HepG2 (cell line): ENCODE measurements around the gene WARS2. TPM values are rescaled to one million over a fixed set of nuclear protein-coding genes. Genes with fewer than 3 reads are reported as not detected.

Experiments
- ATAC-seq: fragments of 200-7000 bp; cut with Tn5 transposase; 3 replicates; pipeline ENCODE4 v1.9.1; 2020; ENCODE audit warnings: mild to moderate bottlenecking, moderate library complexity
- BruUV-seq: library from RNA; stranded (reverse); fragments of 400-500 nt; replicated peaks from 2 replicates; lab custom pipeline; 2021; lab: Mats Ljungman, UMichigan
- CTCF ChIA-PET: fragments of 300-600 bp; formaldehyde crosslinking; extraction: SDS; loops from one replicate; lab custom pipeline; 2021; ENCODE audit warnings: low total read pairs, inconsistent platforms, low intra/inter-chr PET ratio; lab: Yijun Ruan, JAX
- POLR2A ChIA-PET: fragments of 350-600 bp; sonication (Branson Sonifier 250); formaldehyde crosslinking; loops from one replicate; lab custom pipeline; 2020; ENCODE audit warnings: antibody characterized with exemption, inconsistent platforms; lab: Yijun Ruan, JAX
- DNase-seq: peaks from one replicate; pipeline ENCODE4 v3.0.0-alpha.2; 2015; ENCODE audit warnings: low spot score
- FAIRE-seq: peaks from 3 replicates; lab custom pipeline; 2011; peaks lifted over from hg19 to GRCh38; lab: Jason Lieb, UNC
- H2AFZ ChIP-seq: one replicate; pipeline ENCODE4 v1.6.1; 2011; ENCODE audit warnings: low read length, inconsistent platforms
- H3K27ac ChIP-seq: fragments of 300-600 bp; 3 replicates; pipeline ENCODE4 v1.8.0; 2011; ENCODE audit warnings: mixed run types, mild to moderate bottlenecking, mixed read lengths, low read length, inconsistent platforms; ENCODE audit not compliant: insufficient read depth; ENCODE audit errors: extremely low read length
- H3K27me3 ChIP-seq, 2 experiments: fragments of 200-600 bp in 1 of 2; 2 replicates in 1 of 2; 3 replicates in 1 of 2; pipeline versions ENCODE4 v1.6.0 to v1.8.0; 2011; ENCODE audit warnings: low read length in 2 of 2, mild to moderate bottlenecking in 2 of 2, moderate library complexity in 2 of 2, inconsistent platforms in 1 of 2; ENCODE audit not compliant: insufficient read depth in 2 of 2, control insufficient read depth in 1 of 2
- H3K36me3 ChIP-seq, 2 experiments: fragments of 200-600 bp in 1 of 2; replicated peaks in 1 of 2; 2 replicates in 1 of 2; 3 replicates in 1 of 2; pipeline versions ENCODE4 v1.5.1 to v1.8.0; 2011; ENCODE audit warnings: low read length in 2 of 2, inconsistent platforms in 1 of 2; ENCODE audit not compliant: insufficient read depth in 2 of 2, control insufficient read depth in 1 of 2
- H3K4me1 ChIP-seq: 2 replicates; pipeline ENCODE4 v1.5.1; 2012; ENCODE audit warnings: low read length, inconsistent platforms; ENCODE audit not compliant: insufficient read depth
- H3K4me2 ChIP-seq: 2 replicates; pipeline ENCODE4 v1.6.0; 2011; ENCODE audit warnings: low read depth, low read length, inconsistent platforms
- H3K4me3 ChIP-seq, 3 experiments: fragments of 200-600 bp in 1 of 3; sonication (generic), shearing (Covaris generic) in 1 of 3; replicated peaks in 1 of 3; 2 replicates each; pipeline ENCODE4 v1.5.1; 2011 to 2016; ENCODE audit warnings: low read length in 3 of 3, inconsistent platforms in 2 of 3, low read depth in 2 of 3, mild to moderate bottlenecking in 2 of 3, control low read depth in 1 of 3, mixed read lengths in 1 of 3; ENCODE audit not compliant: insufficient read depth in 1 of 3
- H3K79me2 ChIP-seq: one replicate; pipeline ENCODE4 v1.6.1; 2011; ENCODE audit warnings: low read length, inconsistent platforms; ENCODE audit not compliant: insufficient read depth
- H3K9ac ChIP-seq: 2 replicates; pipeline ENCODE4 v1.6.0; 2011; ENCODE audit warnings: mild to moderate bottlenecking, low read depth, low read length, inconsistent platforms; ENCODE audit not compliant: insufficient read depth
- H3K9me3 ChIP-seq: 2 replicates; pipeline ENCODE4 v1.5.1; 2012; ENCODE audit warnings: mild to moderate bottlenecking, low read length
- H4K20me1 ChIP-seq: 2 replicates; pipeline ENCODE4 v1.6.0; 2011; ENCODE audit warnings: inconsistent platforms, mild to moderate bottlenecking, low read length, moderate library complexity; ENCODE audit not compliant: insufficient read depth
- DNMT3B ChIP-seq: conservative IDR thresholded peaks from 2 replicates; pipeline ENCODE4 v1.6.1; 2016; ENCODE audit warnings: missing biosample characterization, control low read depth
- FOXA3 ChIP-seq: IDR thresholded peaks from 2 replicates; pipeline ENCODE4 v1.6.1; 2016; ENCODE audit warnings: missing genetic modification reagents, missing compliant biosample characterization
- HDAC1 ChIP-seq: sonication (generic); formaldehyde crosslinking; IDR thresholded peaks from 2 replicates; pipeline ENCODE4 v1.5.1; 2020; ENCODE audit warnings: mild to moderate bottlenecking, missing genetic modification reagents
- REL ChIP-seq: sonication (generic); formaldehyde crosslinking; conservative IDR thresholded peaks from 2 replicates; pipeline ENCODE4 v1.8.0; 2022; ENCODE audit warnings: mild to moderate bottlenecking, missing genetic modification reagents, moderate library complexity
- SRY ChIP-seq: sonication (generic); formaldehyde crosslinking; IDR thresholded peaks from 2 replicates; pipeline ENCODE4 v1.8.0; 2022; ENCODE audit warnings: mild to moderate bottlenecking, missing genetic modification reagents
- WGBS: methylation state at CpG from one replicate; pipeline ENCODE4 v1.1.6; 2017; ENCODE audit warnings: low lambda C conversion rate; 5-methylcytosine and 5-hydroxymethylcytosine counted together
- in situ Hi-C: cut with HindIII; loops from 2 replicates; pipeline ENCODE4 v1.10.0; 2017; ENCODE audit warnings: low pct_unique_long_range_greater_than_20kb; ENCODE audit not compliant: extremely low pct_ligation_motif_present
- intact Hi-C: fragments of 100-400 bp; cut with micrococcal nuclease; formaldehyde crosslinking; loops from one replicate; pipeline ENCODE4 v1.10.0; 2022; ENCODE audit not compliant: unreplicated experiment
- polyA plus RNA-seq, 8 experiments: library from polyadenylated mRNA; depleted of rRNA in 3 of 8; stranded (reverse) in 7 of 8; unstranded in 1 of 8; fragments of >200 nt; fragmentation: Illumina TruSeq in 4 of 8; extraction: Trizol in 4 of 8; gene quantifications; 2 replicates each; pipeline versions ENCODE4 v1.2.1 to v1.2.3, GENCODE V29; 2011 to 2016; ENCODE audit warnings: low read depth in 4 of 8, missing spikeins in 1 of 8, mixed read lengths in 1 of 8; ENCODE audit not compliant: insufficient read depth in 1 of 8
- total RNA-seq, 5 experiments: library from RNA; depleted of rRNA; stranded (reverse); fragments of >200 nt; fragmentation: Illumina TruSeq; extraction: Trizol; gene quantifications; 2 replicates each; pipeline ENCODE4 v1.2.3, GENCODE V29; 2016; ENCODE audit warnings: low read depth in 1 of 5
- TF ChIP-seq, protein P1 (sequence below): sonication (generic); formaldehyde crosslinking; IDR thresholded peaks from 2 replicates; pipeline ENCODE4 v1.4.0; 2020; ENCODE audit warnings: mild to moderate bottlenecking, missing genetic modification reagents
- TF ChIP-seq, protein P2 (sequence below): IDR thresholded peaks from 2 replicates; pipeline ENCODE4 v1.6.1; 2016; ENCODE audit warnings: missing biosample characterization, missing genetic modification reagents, low read depth
- TF ChIP-seq, protein P3 (sequence below): sonication (generic); formaldehyde crosslinking; IDR thresholded peaks from 2 replicates; pipeline ENCODE4 v1.5.1; 2020; ENCODE audit warnings: missing genetic modification reagents, mild to moderate bottlenecking, borderline replicate concordance
- TF ChIP-seq, protein P4 (sequence below): sonication (generic); formaldehyde crosslinking; conservative IDR thresholded peaks from 2 replicates; pipeline ENCODE4 v1.4.0; 2020; ENCODE audit warnings: missing genetic modification reagents
- TF ChIP-seq, protein P5 (sequence below): sonication (generic); formaldehyde crosslinking; conservative IDR thresholded peaks from 2 replicates; pipeline ENCODE4 v1.8.0; 2022; ENCODE audit warnings: mild to moderate bottlenecking, moderate library complexity, missing genetic modification reagents

Gene WARS2
- total and polyA plus RNA-seq, 2 of the 13 experiments (the other 11 are each of a cell fraction or from before 2014, with no cell fraction given): 12.4 to 18.8 TPM

DNA sequence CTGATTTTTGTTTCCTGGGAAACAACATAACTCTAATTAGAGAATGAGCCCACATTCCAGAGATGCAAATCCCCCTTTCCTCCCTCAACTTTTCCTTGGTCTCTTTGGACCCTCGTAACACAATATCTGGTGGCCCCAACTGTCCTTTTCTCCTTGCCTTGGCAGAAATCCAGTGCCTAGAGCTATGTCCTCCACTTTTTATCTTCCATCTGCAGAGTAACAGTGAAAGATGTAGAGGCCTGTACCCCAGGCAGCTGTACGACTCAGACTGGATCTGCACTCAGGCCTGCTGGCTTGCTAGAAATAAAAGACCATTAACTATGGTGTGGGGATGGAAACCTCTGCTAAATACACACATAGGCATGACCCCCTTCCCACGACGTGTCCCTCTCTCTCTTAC lies 72.0 kb downstream of the WARS2 start:
- CTCF ChIA-PET: no interaction called here
- 90% methylated on average over 4 of the region's 4 CpGs for WGBS
- TF ChIP-seq HDAC1 (CRISPR knock-in tag) (no peak), DNMT3B (no peak), FOXA3 (no peak), SRY (no peak), REL (no peak)
- TF ChIP-seq, protein P1, sequence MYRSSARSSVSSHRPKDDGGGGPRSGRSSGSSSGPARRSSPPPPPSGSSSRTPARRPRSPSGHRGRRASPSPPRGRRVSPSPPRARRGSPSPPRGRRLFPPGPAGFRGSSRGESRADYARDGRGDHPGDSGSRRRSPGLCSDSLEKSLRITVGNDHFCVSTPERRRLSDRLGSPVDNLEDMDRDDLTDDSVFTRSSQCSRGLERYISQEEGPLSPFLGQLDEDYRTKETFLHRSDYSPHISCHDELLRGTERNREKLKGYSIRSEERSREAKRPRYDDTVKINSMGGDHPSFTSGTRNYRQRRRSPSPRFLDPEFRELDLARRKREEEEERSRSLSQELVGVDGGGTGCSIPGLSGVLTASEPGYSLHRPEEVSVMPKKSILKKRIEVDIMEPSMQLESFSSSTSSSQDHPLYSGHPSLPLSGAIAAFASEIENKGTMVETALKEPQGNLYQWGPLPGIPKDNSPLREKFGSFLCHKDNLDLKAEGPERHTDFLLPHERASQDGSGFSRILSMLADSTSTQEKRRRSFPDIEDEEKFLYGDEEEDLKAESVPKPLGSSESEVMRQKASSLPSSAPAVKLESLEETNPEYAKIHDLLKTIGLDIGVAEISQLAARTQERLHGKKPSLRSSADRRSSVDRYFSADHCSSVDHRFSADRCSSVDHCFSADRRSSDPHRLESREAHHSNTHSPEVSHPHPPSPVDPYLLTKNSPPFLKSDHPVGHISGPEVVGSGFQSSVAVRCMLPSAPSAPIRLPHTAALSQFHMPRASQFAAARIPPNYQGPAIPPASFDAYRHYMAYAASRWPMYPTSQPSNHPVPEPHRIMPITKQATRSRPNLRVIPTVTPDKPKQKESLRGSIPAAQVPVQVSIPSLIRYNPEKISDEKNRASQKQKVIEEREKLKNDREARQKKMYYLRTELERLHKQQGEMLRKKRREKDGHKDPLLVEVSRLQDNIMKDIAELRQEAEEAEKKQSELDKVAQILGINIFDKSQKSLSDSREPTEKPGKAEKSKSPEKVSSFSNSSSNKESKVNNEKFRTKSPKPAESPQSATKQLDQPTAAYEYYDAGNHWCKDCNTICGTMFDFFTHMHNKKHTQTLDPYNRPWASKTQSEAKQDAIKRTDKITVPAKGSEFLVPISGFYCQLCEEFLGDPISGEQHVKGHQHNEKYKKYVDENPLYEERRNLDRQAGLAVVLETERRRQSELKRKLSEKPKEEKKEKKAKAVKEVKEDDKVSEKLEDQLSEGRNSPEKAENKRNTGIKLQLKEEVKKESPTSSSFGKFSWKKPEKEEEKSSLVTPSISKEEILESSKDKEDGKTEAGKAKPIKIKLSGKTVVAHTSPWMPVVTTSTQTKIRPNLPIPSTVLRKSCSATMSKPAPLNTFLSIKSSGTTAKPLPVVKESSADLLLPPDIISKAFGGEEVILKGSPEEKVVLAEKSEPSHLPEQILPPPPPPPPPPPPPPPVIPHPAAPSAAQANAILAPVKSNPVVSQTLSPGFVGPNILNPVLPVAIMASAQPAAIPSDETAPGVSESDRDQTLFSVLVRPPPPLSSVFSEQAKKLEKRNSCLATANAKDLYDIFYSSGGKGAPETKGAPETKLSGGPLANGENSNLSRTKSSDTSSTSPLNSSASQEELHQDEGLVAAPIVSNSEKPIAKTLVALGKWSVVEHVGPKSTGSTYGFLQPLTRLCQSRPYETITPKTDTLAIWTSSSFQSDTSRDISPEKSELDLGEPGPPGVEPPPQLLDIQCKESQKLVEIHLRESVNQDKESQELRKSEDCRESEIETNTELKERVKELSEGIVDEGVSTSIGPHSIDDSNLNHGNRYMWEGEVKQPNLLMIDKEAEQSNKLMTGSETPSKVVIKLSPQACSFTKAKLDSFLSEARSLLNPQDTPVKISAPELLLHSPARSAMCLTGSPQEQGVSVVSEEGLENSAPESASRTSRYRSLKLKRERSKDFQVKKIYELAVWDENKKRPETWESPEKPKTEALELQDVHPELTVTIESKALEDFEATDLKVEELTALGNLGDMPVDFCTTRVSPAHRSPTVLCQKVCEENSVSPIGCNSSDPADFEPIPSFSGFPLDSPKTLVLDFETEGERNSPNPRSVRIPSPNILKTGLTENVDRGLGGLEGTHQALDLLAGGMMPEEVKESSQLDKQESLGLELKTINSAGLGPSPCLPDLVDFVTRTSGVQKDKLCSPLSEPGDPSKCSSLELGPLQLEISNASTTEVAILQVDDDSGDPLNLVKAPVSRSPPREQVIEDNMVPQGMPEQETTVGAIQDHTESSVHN (CRISPR knock-in tag): no peak
- TF ChIP-seq, protein P2, sequence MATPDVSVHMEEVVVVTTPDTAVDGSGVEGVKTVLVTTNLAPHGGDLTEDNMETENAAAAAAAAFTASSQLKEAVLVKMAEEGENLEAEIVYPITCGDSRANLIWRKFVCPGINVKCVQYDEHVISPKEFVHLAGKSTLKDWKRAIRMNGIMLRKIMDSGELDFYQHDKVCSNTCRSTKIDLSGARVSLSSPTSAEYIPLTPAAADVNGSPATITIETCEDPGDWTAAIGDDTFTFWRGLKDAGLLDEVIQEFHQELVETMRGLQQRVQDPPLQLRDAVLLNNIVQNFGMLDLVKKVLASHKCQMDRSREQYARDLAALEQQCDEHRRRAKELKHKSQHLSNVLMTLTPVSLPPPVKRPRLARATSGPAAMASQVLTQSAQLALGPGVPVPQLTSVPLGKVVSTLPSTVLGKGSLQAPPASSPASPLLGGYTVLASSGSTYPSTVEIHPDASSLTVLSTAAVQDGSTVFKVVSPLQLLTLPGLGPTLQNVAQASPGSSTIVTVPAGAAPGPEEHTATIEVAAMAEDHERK (CRISPR knock-in tag): no peak
- TF ChIP-seq, protein P3, sequence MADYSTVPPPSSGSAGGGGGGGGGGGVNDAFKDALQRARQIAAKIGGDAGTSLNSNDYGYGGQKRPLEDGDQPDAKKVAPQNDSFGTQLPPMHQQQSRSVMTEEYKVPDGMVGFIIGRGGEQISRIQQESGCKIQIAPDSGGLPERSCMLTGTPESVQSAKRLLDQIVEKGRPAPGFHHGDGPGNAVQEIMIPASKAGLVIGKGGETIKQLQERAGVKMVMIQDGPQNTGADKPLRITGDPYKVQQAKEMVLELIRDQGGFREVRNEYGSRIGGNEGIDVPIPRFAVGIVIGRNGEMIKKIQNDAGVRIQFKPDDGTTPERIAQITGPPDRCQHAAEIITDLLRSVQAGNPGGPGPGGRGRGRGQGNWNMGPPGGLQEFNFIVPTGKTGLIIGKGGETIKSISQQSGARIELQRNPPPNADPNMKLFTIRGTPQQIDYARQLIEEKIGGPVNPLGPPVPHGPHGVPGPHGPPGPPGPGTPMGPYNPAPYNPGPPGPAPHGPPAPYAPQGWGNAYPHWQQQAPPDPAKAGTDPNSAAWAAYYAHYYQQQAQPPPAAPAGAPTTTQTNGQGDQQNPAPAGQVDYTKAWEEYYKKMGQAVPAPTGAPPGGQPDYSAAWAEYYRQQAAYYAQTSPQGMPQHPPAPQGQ (CRISPR knock-in tag): no peak
- TF ChIP-seq, protein P4, sequence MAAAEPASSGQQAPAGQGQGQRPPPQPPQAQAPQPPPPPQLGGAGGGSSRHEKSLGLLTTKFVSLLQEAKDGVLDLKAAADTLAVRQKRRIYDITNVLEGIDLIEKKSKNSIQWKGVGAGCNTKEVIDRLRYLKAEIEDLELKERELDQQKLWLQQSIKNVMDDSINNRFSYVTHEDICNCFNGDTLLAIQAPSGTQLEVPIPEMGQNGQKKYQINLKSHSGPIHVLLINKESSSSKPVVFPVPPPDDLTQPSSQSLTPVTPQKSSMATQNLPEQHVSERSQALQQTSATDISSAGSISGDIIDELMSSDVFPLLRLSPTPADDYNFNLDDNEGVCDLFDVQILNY (CRISPR knock-in tag): no peak
- TF ChIP-seq, protein P5, sequence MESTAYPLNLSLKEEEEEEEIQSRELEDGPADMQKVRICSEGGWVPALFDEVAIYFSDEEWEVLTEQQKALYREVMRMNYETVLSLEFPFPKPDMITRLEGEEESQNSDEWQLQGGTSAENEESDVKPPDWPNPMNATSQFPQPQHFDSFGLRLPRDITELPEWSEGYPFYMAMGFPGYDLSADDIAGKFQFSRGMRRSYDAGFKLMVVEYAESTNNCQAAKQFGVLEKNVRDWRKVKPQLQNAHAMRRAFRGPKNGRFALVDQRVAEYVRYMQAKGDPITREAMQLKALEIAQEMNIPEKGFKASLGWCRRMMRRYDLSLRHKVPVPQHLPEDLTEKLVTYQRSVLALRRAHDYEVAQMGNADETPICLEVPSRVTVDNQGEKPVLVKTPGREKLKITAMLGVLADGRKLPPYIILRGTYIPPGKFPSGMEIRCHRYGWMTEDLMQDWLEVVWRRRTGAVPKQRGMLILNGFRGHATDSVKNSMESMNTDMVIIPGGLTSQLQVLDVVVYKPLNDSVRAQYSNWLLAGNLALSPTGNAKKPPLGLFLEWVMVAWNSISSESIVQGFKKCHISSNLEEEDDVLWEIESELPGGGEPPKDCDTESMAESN (CRISPR knock-in tag): no peak

More for the DNA sequence above, 72.0 kb downstream of the WARS2 start:
- Histone ChIP-seq H3K9ac (no peak overlapping the region), H3K4me2 (no peak overlapping the region), H3K4me3 (no peak overlapping the region), H3K4me1 (no peaks in the 10 kb centered on the region), H3K79me2 (no peaks in the 10 kb centered on the region), H2AFZ (no peak overlapping the region), H3K27me3 (no peaks in the 10 kb centered on the region), H4K20me1 (no peaks in the 10 kb centered on the region), H3K27ac (no peak overlapping the region), H3K36me3 (no peaks in the 10 kb centered on the region), H3K9me3 (no peaks in the 10 kb centered on the region)
- in situ Hi-C loops (no loop called here), intact Hi-C loops (no loop called here)
- BruUV-seq: no TSS peak
- DNase-seq (no peak), FAIRE-seq (no peak), ATAC-seq (no peak)
- POLR2A ChIA-PET: no interaction called here
